Adrenal gland (tissue), 12 donors: ENCODE results near the gene ZNF569. TPM values are rescaled to one million over a fixed set of nuclear protein-coding genes. Genes with fewer than 3 reads are reported as not detected.
A peak's percentile ranks its signal among the peaks of the same experiment; 100 is the strongest.
"Not testable (repeated sequence)": the region's sequence is repeated elsewhere in the genome, so short reads cannot be mapped to it uniquely, and the experiment has no call there.

Experiments
- DNase-seq, 7 donors: peaks; one replicate each; pipeline ENCODE4 v3.0.0-alpha.2; 2019 to 2020
- H3K27ac ChIP-seq, 5 donors: fragments of 200-600 bp; sonication (generic) in 4 of 5; 1 replicate in 3 of 5; 2 replicates in 2 of 5; pipeline versions ENCODE4 v1.5.1 to v1.8.0; 2016 to 2020; ENCODE audit warnings: mild to moderate bottlenecking in 1 of 5
- H3K27me3 ChIP-seq: fragments of 200-600 bp; 2 replicates; pipeline ENCODE4 v1.8.0; 2021
- H3K36me3 ChIP-seq, 2 donors: fragments of 200-600 bp; replicated peaks in 1 of 2; 1 replicate in 1 of 2; 2 replicates in 1 of 2; pipeline versions ENCODE4 v1.5.1 to v1.8.0; 2018 to 2022
- H3K4me1 ChIP-seq, 2 donors: fragments of 200-600 bp; replicated peaks in 1 of 2; 1 replicate in 1 of 2; 2 replicates in 1 of 2; pipeline versions ENCODE4 v1.5.1 to v1.8.0; 2018 to 2021
- H3K4me3 ChIP-seq, 4 donors: fragments of 200-600 bp; sonication (generic) in 3 of 4; one replicate each; pipeline ENCODE4 v1.5.1; 2016 to 2018
- H3K9me3 ChIP-seq, 3 donors: fragments of 200-600 bp; sonication (generic) in 1 of 3; replicated peaks in 1 of 3; 1 replicate in 2 of 3; 2 replicates in 1 of 3; pipeline versions ENCODE4 v1.5.1 to v1.8.0; 2016 to 2021
- CTCF ChIP-seq, 6 experiments: fragments of 450-650 bp in 4 of 6; fragments of 200-600 bp in 2 of 6; sonication (generic) in 1 of 6; IDR thresholded peaks; 1 replicate in 5 of 6; 2 replicates in 1 of 6; pipeline versions ENCODE4 v1.5.1 to v1.8.0; 2016 to 2021; ENCODE audit warnings: antibody characterized with exemption in 6 of 6, mild to moderate bottlenecking in 2 of 6, moderate library complexity in 1 of 6
- POLR2A ChIP-seq, 2 donors: fragments of 450-650 bp; IDR thresholded peaks; one replicate each; pipeline ENCODE4 v1.6.1; 2017; ENCODE audit warnings: antibody characterized with exemption in 2 of 2, mild to moderate bottlenecking in 2 of 2, moderate library complexity in 1 of 2
- WGBS, 4 donors: extraction: QIAGEN DNeasy Blood & Tissue Kit in 2 of 4; methylation state at CpG; one replicate each; pipeline versions ENCODE4 v1.1.5 to v1.1.7; 2013 to 2017; 5-methylcytosine and 5-hydroxymethylcytosine counted together
- intact Hi-C, 2 donors: fragments of 100-400 bp; cut with DNase I; formaldehyde crosslinking; loops; one replicate each; pipeline versions ENCODE4 v1.14.1 to v1.15.0; 2022 to 2023
- polyA plus RNA-seq, 3 donors: library from polyadenylated mRNA; stranded (reverse); fragments of 200-250 nt in 2 of 3; fragments of 350-450 nt in 1 of 3; fragmentation: Illumina TruSeq in 1 of 3; extraction: RNeasy Lipid Tissue Mini Kit (QIAGEN cat#74804) in 1 of 3; gene quantifications; one replicate each; pipeline ENCODE4 v1.2.3, GENCODE V29; 2013 to 2014
- total RNA-seq, 9 donors: library from RNA; depleted of rRNA in 4 of 9; stranded (reverse); fragments of >200 nt in 4 of 9; fragments of 120-200 nt in 1 of 9; fragmentation: NEBNext Ultra II Directional in 1 of 9; extraction: Animal tissue kit (Norgen Biotek cat#: 25700) in 1 of 9; gene quantifications; one replicate each; pipeline versions ENCODE4 v1.1.0 to v1.2.4, GENCODE V29; 2013 to 2023
- donor health status: healthy with polysubstance abuse.
- donor health status: Bipolar disorder and iron deficiency.
- donor health status: DM: yes; HTN: yes; CAD: no.
- donor health status: DM: no; HTN: no; CAD: no.
- donor health status: DM: no; HTN: no; CAD: no.
- donor health status: DM: yes; HTN: yes; CAD: no.

ZNF569 gene
- total and polyA plus RNA-seq, 12 donors: 2.3 to 36.6 (median 8.4) TPM

- peak overlapping the region in 1 of 4 donors; percentile 13 for H3K4me3 ChIP-seq
- intact Hi-C loops: no loop called here
- no peak overlapping the region for H3K27ac ChIP-seq
- H3K4me1 ChIP-seq: no peaks in the 10 kb centered on the region
- peaks cover 13 to 86% (median 45%) of the 10 kb centered on the region in 3 donors for H3K9me3 ChIP-seq
- TF ChIP-seq CTCF (IDR thresholded peaks at IDR 0.05): no peak
- TF ChIP-seq POLR2A (IDR thresholded peaks at IDR 0.05): no peak
- H3K27me3 ChIP-seq: no peaks in the 10 kb centered on the region
- no peaks in the 10 kb centered on the region for H3K36me3 ChIP-seq
- DNase-seq: no peak
- 96 to 99% (median 97%) methylated on average over 4 of the region's 4 CpGs for WGBS, 4 donors
Observed at GRCh38 chr19:37452500-37453245, 14.6 kb downstream of the ZNF569 start.

- 88 to 95% (median 92%) methylated on average over 1 of the region's 1 CpG for WGBS, 4 donors
- DNase-seq: no peak
- intact Hi-C loops: no loop called here
- Histone ChIP-seq H3K27ac (no peak overlapping the region), H3K36me3 (no peaks in the 10 kb centered on the region), H3K9me3 (peaks cover 16 to 92% (median 53%) of the 10 kb centered on the region in 3 donors), H3K27me3 (no peaks in the 10 kb centered on the region), H3K4me1 (no peaks in the 10 kb centered on the region), H3K4me3 (peak overlapping the region in 1 of 4 donors; percentile 20)
- TF ChIP-seq CTCF (IDR thresholded peaks at IDR 0.05): no peak
- no peak for TF ChIP-seq POLR2A (IDR thresholded peaks at IDR 0.05)
Observed at GRCh38 chr19:37413313-37414084, 53.7 kb downstream of the ZNF569 start.

DNA sequence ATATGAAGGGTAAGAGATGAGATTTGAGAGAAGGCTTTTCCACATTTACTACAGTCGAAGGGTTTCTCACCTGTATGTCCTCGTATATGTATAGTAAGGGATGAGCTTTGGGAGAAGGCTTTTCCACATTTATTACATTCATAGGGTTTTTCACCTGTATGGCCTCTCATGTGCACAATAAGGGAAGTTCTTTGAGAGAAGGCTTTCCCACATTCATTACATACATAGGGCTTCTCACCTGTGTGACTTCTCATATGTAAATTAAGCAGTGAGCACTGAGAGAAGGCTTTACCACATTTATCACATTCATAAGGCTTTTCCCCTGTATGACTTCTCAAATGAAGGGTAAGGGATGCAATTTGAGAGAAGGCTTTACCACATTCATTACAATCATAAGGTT is 54.5 kb downstream of the ZNF569 start:
- WGBS, 4 donors: 89 to 100% (median 98%) methylated on average over 2 of the region's 2 CpGs
- no peaks in the 10 kb centered on the region for H3K36me3 ChIP-seq
- H3K27me3 ChIP-seq: no peaks in the 10 kb centered on the region
- intact Hi-C loops: no loop called here
- DNase-seq: no peak
- peak overlapping the region in 1 of 4 donors; percentile 20 for H3K4me3 ChIP-seq
- no peaks in the 10 kb centered on the region for H3K4me1 ChIP-seq
- H3K27ac ChIP-seq: no peak overlapping the region
- TF ChIP-seq CTCF (IDR thresholded peaks at IDR 0.05): no peak
- no peak for TF ChIP-seq POLR2A (IDR thresholded peaks at IDR 0.05)
- peaks cover 16 to 95% (median 53%) of the 10 kb centered on the region in 3 donors for H3K9me3 ChIP-seq

DNA sequence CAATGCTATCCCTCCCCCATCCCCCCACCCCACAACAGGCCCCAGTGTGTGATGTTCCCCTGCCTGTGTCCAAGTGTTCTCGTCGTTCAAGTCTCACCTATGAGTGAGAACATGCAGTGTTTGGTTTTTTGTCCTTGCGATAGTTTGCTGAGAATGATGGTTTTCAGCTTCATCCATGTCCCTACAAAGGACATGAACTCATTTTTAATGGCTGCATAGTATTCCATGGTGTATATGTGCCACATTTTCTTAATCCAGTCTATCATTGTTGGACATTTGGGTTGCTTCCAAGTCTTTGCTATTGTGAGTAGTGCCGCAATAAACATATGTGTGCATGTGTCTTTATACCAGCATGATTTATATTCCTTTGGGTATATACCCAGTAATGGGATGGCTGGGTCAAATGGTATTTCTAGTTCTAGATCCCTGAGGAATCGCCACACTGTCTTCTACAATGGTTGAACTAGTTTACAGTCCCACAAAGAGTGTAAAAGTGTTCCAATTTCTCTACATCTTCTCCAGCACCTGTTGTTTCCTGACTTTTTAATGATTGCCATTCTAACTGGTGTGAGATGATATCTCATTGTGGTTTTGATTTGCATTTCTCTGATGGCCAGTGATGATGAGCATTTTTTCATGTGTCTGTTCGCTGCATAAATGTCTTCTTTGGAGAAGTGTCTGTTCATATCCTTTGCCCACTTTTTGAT is 61.0 kb downstream of the ZNF569 start:
- H3K4me3 ChIP-seq, H3K27me3 ChIP-seq, intact Hi-C loops, H3K27ac ChIP-seq, DNase-seq, H3K4me1 ChIP-seq, H3K36me3 ChIP-seq: not testable (repeated sequence)
- 76 to 91% (median 86%) methylated on average over 5 to 6 of the region's 6 CpGs for WGBS, 4 donors
- H3K9me3 ChIP-seq: peaks cover 0 to 65% (median 18%) of the 10 kb centered on the region in 3 donors
